RWPE1 (cell line): Measurements from ENCODE around the gene MYL7.

ENCODE experiments used
- CTCF ChIA-PET: fragments of 350-600 bp; sonication (Branson Sonifier 250); formaldehyde crosslinking; extraction: SDS; loops from one replicate; lab custom pipeline; 2021; lab: Yijun Ruan, JAX
- POLR2A ChIA-PET: fragments of 400-600 bp; formaldehyde crosslinking; extraction: SDS; loops from one replicate; lab custom pipeline; 2020; ENCODE audit warnings: antibody characterized with exemption; ENCODE audit not compliant: low non-redundant PET; lab: Yijun Ruan, JAX
- DNase-seq: peaks from one replicate; pipeline ENCODE4 v3.0.0; 2012; ENCODE audit warnings: low spot score
- H3K27ac ChIP-seq: fragments of 450-650 bp; 2 replicates; pipeline ENCODE4 v1.5.1; 2017
- CTCF ChIP-seq: fragments of 450-650 bp; conservative IDR thresholded peaks from 2 replicates; pipeline ENCODE4 v1.5.1; 2017; ENCODE audit warnings: low read depth, mild to moderate bottlenecking

MYL7 gene

DNA sequence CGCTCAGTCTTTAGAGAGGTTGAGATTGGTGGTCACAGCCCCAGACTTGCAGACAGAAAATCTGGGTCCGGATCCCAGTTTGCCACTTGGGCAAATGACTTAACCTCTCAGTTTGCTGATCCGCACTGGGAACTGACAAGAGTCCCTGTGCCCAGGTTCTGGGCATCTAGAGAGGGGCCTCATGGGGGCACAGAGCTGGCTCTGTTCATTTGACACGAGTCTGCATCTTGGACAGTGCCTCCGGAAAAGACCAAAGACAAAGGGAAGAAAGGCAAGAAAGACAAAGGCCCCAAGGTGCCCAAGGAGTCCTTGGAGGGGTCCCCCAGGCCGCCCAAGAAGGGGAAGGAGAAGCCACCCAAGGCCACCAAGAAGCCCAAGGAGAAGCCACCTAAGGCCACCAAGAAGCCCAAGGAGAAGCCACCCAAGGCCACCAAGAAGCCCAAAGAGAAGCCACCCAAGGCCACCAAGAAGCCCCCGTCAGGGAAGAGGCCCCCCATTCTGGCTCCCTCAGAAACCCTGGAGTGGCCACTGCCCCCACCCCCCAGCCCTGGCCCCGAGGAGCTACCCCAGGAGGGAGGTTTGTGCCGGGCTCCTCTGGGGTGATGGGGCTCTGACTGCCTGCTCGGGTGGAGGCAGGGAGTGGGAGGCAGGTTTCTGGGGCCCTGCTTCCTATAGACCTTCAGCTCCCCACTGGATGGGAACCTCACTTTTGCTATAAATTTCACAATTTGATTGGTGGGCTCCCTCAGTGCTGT is 34.6 kb downstream of the MYL7 start:
- no peak for DNase-seq
- ChIA-PET CTCF (no interaction called here), POLR2A (interaction anchor here (0.6 kb wide), 1 partner anchor 13 kb away, joined by 7 read pairs; no protein-coding TSS in a partner anchor)
- no peak overlapping the region; the same call in 1 of the 2 replicates for H3K27ac ChIP-seq
- no peak for TF ChIP-seq CTCF

GRCh38 chr7:44105832-44106231 is 35.3 kb downstream of the MYL7 start:
- POLR2A ChIA-PET: no interaction called here
- no peak for DNase-seq
- peak overlapping the region; percentile 45 for H3K27ac ChIP-seq
- TF ChIP-seq CTCF: no peak
- CTCF ChIA-PET: no interaction called here

DNA sequence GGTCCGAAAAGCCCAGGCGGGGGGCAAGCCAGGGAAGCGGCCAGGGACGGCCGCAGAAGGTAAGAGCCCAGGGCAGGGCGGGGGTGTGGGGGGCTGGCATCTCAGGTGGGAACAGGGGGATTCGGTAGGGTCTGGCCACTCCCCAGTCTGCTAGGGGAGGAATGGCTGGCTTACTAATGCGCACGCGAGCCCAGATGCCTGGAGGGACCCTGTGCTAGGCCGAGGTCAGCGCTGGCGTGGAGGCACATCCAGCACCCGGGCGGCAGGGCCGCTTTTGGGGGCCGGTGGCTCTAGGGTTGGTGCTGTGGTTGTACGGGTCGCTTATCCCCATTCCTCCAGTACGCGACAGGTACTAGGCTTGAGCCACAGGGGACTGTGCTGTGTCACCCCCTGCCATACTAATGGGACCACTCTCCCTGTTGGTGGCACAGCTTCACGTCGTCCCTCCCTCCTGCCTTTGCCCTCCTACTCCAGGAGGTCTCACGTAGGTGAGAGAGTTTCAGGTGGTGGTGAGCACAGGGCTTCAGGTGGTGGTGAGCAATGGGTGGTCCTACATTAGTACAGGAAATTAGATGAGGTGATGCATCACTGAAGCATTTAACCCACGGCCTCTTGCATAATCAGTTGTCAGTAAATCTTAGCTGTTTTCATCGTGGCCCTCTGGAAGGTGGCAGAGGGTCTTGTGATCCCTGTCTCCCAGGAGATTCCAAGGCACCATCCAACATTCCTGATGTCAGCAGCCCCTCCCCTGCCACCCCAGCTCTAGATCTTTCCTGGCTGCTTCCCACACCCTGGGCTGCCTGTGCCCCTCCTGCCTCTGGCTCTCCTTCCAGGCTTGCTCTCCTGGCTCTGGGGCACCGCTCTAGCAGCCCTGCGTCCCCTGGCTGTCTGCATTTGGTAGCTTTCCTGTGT is 36.0 kb downstream of the MYL7 start:
- POLR2A ChIA-PET: no interaction called here
- CTCF ChIA-PET: no interaction called here
- H3K27ac ChIP-seq: peak overlapping the region; percentile 45
- no peak for DNase-seq
- TF ChIP-seq CTCF: no peak

DNA sequence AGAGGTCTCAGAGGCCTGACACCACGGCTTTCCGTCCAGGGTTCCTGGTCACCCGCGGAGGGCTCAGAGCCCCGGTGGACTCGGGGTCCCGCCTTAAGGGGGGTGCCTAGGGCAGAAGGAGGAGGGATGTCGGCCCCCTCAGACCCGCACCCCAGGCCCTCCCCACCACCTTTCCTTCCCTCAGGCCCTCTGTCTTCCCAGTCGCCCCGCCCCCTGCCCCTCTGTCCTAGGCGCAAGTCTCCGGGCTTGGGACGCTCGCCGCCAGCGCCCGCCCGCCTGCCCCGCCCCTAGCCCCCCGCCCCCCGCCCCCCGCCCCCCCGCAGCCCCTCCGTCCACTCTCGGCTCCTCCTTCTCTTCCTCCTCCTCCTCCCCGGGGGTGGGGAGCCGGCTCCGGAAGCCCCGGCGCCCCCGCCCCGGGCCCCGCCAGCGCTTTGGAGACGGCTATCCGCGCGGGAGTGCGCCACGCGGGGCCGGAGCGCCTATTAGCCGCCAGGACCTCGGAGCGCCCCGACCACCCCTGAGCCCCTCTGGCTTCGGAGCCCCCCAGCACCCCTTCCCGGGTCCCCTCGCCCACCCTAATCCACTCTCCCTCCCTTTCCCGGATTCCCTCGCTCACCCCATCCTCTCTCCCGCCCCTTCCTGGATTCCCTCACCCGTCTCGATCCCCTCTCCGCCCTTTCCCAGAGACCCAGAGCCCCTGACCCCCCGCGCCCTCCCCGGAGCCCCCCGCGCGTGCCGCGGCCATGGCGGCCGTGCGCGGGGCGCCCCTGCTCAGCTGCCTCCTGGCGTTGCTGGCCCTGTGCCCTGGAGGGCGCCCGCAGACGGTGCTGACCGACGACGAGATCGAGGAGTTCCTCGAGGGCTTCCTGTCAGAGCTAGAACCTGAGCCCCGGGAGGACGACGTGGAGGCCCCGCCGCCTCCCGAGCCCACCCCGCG is 36.9 kb downstream of the MYL7 start, which contains the start of gene AEBP1:
AEBP1 (plus strand) TSS at position 423 of the 937 bp plus-strand sequence; CDS start at position 744, 321 bp downstream.
- peak within 1 kb of the TSS; percentile 59 for H3K27ac ChIP-seq
- ChIA-PET CTCF (no interaction called here), POLR2A (no interaction called here)
- no peak for TF ChIP-seq CTCF
- DNase-seq: no peak

DNA sequence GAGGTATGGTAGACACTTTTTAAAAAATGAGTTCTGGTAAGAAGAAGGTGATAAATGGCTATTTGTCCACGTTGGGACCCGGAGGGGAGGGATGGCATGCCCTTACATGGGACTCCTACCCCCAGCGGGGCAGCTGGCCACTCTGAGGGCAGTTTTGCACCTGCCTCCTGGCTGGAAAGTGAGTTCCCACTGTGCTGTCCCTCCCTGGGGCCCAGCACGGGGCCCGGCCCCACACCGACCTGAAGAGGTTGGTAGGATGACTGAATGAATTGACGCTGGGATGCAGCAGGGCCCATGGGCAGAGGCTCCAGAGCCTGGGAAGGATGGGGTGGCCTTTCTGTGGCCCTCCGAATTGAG is 37.6 kb downstream of the MYL7 start:
- no peak overlapping the region for H3K27ac ChIP-seq
- ChIA-PET CTCF (interaction anchor here (0.7 kb wide), 1 partner anchor 22 kb away, joined by 4 read pairs; no protein-coding TSS in a partner anchor), POLR2A (no interaction called here)

More for the DNA sequence above, 37.6 kb downstream of the MYL7 start:
- TF ChIP-seq CTCF: no peak
- DNase-seq: no peak
